ENCODE results near the gene TAB2. TPM values are rescaled to one million over a fixed set of nuclear protein-coding genes. Genes with fewer than 3 reads are reported as not detected.
"Not testable (repeated sequence)": the region's sequence is repeated elsewhere in the genome, so short reads cannot be mapped to it uniquely, and the experiment has no call there.

TAB2 gene
- polyA plus RNA-seq, 1 donor: 54.6 TPM

- DNase-seq (ENCODE audit: low read depth): no peak
These were observed 142.2 kb downstream of the TAB2 start for GRCh38 chr6:149459761-149460160.

- DNase-seq (ENCODE audit: low read depth): not testable (repeated sequence)
These were observed 142.7 kb downstream of the TAB2 start for GRCh38 chr6:149460249-149460648.

Other genes with a start within 250 kb of the TAB2 start
- gene SUMO4, start 82.5 kb downstream of the TAB2 start, polyA plus RNA-seq (ENCODE audit: insufficient read length): 0.53 TPM
- 0.35 TPM for gene ZC3H12D, start 167.3 kb downstream of the TAB2 start, polyA plus RNA-seq (ENCODE audit: insufficient read length)
- 28.9 TPM for gene PPIL4, start 228.3 kb downstream of the TAB2 start, polyA plus RNA-seq (ENCODE audit: insufficient read length)
- 42.0 TPM for gene GINM1, start 248.7 kb downstream of the TAB2 start, polyA plus RNA-seq (ENCODE audit: insufficient read length)

All from forelimb muscle (tissue), 1 donor.